DMS79 treated with DMSO at 0.1 percent for 48 hours (cell line): ENCODE measurements around the gene GAS2L1.
"Not testable (repeated sequence)": the region's sequence is repeated elsewhere in the genome, so short reads cannot be mapped to it uniquely, and the experiment has no call there.

Source experiments
- DNase-seq: peaks from one replicate; lab custom pipeline; 2025; lab: John Stamatoyannopoulos, UW

The GAS2L1 gene

GRCh38 chr22:29342577-29343312 lies 36.3 kb downstream of the GAS2L1 start:
- DNase-seq = no peak

GRCh38 chr22:29343313-29343805 lies 36.9 kb downstream of the GAS2L1 start:
- DNase-seq = peak; percentile 55

- peak; percentile 69 for DNase-seq
These were observed 37.7 kb downstream of the GAS2L1 start for GRCh38 chr22:29344137-29344536.

GRCh38 chr22:29344889-29345288 lies 38.4 kb downstream of the GAS2L1 start:
- DNase-seq = not testable (repeated sequence)

DNA sequence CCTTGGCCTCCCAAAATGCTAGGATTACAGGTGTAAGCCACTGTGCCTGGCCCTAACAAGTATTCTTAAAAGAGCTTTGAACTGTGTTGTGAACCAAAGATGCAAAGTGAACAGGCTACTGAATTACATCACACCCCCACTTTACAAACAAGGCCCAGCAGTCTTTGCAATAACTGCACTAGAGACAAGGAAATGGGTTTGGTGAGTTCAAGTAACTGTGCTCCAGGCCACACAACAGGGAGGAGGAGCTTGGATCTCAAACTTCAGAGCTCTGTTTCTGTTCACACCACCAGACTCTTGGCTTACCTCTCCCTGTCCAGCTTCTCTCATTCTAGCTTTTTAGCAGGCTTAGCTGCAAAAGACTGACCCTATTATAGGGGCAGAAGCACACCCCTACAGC lies 39.5 kb downstream of the GAS2L1 start:
- DNase-seq = no peak

GRCh38 chr22:29346659-29347058 lies 40.2 kb downstream of the GAS2L1 start:
- DNase-seq = no peak

DNA sequence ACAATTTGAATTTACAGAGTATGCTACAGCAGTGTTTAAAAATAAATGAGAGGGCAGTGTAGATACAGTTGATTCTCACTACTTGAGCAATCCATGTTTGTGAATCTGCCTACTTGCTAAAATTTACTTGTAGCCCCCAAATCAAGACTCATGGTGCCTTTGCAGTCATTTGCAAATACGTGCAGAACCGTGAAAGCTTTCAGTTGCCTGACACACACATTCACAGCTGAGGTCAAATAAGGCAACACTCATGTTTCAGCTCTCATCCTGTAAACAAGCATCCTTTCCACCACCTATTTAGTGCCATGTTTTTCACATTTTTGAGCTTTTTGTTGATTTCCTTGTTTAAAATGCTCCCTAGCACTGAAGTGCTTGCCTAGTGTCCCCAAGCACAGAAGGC lies 41.6 kb downstream of the GAS2L1 start:
- no peak for DNase-seq

- no peak for DNase-seq
These were observed 42.5 kb downstream of the GAS2L1 start for GRCh38 chr22:29348956-29349355.

DNA sequence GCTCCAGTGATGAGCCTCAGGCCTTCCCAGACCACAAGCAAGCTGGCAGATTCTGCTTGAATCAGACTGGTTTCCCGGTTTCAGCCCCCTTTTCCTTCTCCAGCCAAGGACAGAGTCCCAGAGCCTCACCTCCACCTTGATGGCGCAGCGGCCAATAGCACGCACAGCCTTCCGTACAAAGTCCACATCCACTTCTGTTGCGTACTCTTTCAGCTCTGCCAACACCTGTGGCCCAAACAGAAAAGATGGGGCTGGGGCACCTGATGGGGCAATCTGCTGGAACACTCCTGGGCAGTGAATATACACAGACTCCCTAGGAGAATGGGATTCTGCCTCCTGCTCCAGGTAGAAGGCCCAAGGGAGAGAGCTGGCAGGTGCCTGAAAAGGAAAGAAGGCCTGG lies 44.6 kb downstream of the GAS2L1 start:
- no peak for DNase-seq

- DNase-seq = no peak
These were observed 45.4 kb downstream of the GAS2L1 start for GRCh38 chr22:29351891-29352290.

GRCh38 chr22:29352778-29353177 lies 46.3 kb downstream of the GAS2L1 start:
- DNase-seq = no peak

GRCh38 chr22:29353286-29353685 lies 46.8 kb downstream of the GAS2L1 start:
- no peak for DNase-seq

DNA sequence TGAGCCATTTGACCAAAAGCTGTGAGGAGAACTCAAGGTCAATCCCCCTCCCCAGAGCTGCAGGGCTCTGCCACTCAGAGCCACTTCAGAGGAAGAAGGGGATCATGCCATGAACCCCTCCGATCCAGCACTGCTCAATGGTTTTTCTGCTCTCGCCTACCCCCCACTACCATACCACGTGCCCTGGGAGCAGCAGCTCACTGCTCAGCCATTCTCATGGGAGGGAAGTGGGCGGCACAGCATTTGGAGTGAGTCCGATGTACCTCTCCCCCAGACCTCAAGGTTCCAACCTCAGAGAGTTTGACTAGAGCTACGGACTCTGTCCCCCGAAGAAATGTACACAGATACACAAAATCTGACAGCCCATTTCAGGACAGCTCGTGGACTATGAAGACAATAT lies 47.4 kb downstream of the GAS2L1 start:
- DNase-seq = no peak

GRCh38 chr22:29357193-29357890 lies 50.9 kb downstream of the GAS2L1 start:
- not testable (repeated sequence) for DNase-seq

DNA sequence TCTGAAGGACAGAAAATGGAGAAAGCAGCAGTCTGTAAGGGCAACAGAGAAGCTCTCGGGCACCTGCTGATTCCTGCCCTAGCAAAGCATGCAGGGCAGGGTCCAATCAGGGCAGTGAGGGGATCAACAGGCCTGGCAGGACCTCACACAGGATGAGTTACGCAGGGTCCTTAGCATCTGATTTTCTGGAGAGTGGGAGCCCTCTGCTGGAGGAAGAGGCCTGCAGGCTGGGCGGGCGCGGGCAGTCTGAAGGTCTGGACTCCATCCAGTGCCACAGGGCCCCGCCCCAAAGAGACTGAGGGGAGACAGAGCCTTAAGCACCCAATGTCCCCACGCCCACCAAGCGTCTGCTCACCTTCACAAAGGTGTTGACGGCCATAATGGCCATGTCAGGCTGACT lies 53.0 kb downstream of the GAS2L1 start:
- DNase-seq = no peak
